K562 (cell line): Measurements from ENCODE around the gene ANKH.
"Not testable (repeated sequence)": the region's sequence is repeated elsewhere in the genome, so short reads cannot be mapped to it uniquely, and the experiment has no call there.

Experiments
- CCAR2 ChIP-seq: fragments of 200-400 bp; formaldehyde crosslinking; IDR thresholded peaks from 2 replicates; pipeline ENCODE4 v1.6.1; 2017; ENCODE audit warnings: mild to moderate bottlenecking, low read depth, low read length
- CTCF ChIP-seq, 3 experiments: IDR thresholded peaks in 2 of 3; conservative IDR thresholded peaks in 1 of 3; 2 replicates each; pipeline ENCODE4 v1.5.1; 2011 to 2012; ENCODE audit warnings: low read length in 3 of 3, mild to moderate bottlenecking in 3 of 3, control low read depth in 2 of 3, improper control_type of control experiment in 1 of 3, inconsistent platforms in 1 of 3, low read depth in 1 of 3, mixed read lengths in 1 of 3, moderate library complexity in 1 of 3; ENCODE audit not compliant: insufficient read depth in 2 of 3
- EZH2 ChIP-seq: IDR thresholded peaks from 2 replicates; pipeline ENCODE4 v1.6.1; 2012; ENCODE audit warnings: low read depth, mild to moderate bottlenecking, inconsistent platforms, low read length, borderline replicate concordance
- FOXM1 ChIP-seq, 2 experiments: fragments of 450-650 bp in 1 of 2; sonication (generic) in 1 of 2; formaldehyde crosslinking in 1 of 2; IDR thresholded peaks; 2 replicates each; pipeline versions ENCODE4 v1.6.1 to v1.9.0; 2017 to 2022; ENCODE audit warnings: low read depth in 2 of 2, mild to moderate bottlenecking in 2 of 2, missing genetic modification reagents in 1 of 2, moderate library complexity in 1 of 2
- IRF2 ChIP-seq: sonication (generic); formaldehyde crosslinking; IDR thresholded peaks from 2 replicates; pipeline ENCODE4 v1.8.1; 2022; ENCODE audit warnings: mild to moderate bottlenecking, missing genetic modification reagents
- LEF1 ChIP-seq: fragments of 450-650 bp; IDR thresholded peaks from 2 replicates; pipeline ENCODE4 v1.6.1; 2016; ENCODE audit warnings: mild to moderate bottlenecking
- MAX ChIP-seq: sonication (generic); formaldehyde crosslinking; IDR thresholded peaks from 2 replicates; pipeline ENCODE4 v1.9.0; 2022; ENCODE audit warnings: mild to moderate bottlenecking, missing genetic modification reagents
- MXI1 ChIP-seq: IDR thresholded peaks from 2 replicates; pipeline ENCODE4 v1.6.1; 2011; ENCODE audit warnings: low read depth, mild to moderate bottlenecking, improper control_type of control experiment, low read length
- RAD21 ChIP-seq, 2 experiments: fragments of 250-450 bp in 1 of 2; fragments of 450-650 bp in 1 of 2; sonication (Bioruptor Pico) in 1 of 2; formaldehyde crosslinking in 1 of 2; IDR thresholded peaks in 1 of 2; conservative IDR thresholded peaks in 1 of 2; 2 replicates each; pipeline versions ENCODE4 v1.4.0 to v1.8.0; 2020 to 2022; ENCODE audit warnings: mild to moderate bottlenecking in 2 of 2, moderate library complexity in 1 of 2
- SMC3 ChIP-seq: conservative IDR thresholded peaks from 2 replicates; pipeline ENCODE4 v1.6.1; 2011; ENCODE audit warnings: low read depth, low read length, improper control_type of control experiment; ENCODE audit not compliant: insufficient read depth
- ZBTB7A ChIP-seq: IDR thresholded peaks from 2 replicates; pipeline ENCODE4 v1.6.1; 2011; ENCODE audit warnings: low read depth, mild to moderate bottlenecking, low read length, moderate library complexity, borderline replicate concordance; ENCODE audit not compliant: control insufficient read depth
- ZNF431 ChIP-seq: sonication (generic); formaldehyde crosslinking; IDR thresholded peaks from 2 replicates; pipeline ENCODE4 v1.8.0; 2022; ENCODE audit warnings: mild to moderate bottlenecking, missing genetic modification reagents
- TF ChIP-seq, protein P1 (sequence below), 2 experiments: fragments of 450-650 bp; formaldehyde crosslinking in 1 of 2; IDR thresholded peaks; 2 replicates each; pipeline versions ENCODE4 v1.4.0 to v1.6.1; 2014 to 2020; ENCODE audit warnings: mild to moderate bottlenecking in 2 of 2, borderline replicate concordance in 1 of 2, low read depth in 1 of 2

DNA sequence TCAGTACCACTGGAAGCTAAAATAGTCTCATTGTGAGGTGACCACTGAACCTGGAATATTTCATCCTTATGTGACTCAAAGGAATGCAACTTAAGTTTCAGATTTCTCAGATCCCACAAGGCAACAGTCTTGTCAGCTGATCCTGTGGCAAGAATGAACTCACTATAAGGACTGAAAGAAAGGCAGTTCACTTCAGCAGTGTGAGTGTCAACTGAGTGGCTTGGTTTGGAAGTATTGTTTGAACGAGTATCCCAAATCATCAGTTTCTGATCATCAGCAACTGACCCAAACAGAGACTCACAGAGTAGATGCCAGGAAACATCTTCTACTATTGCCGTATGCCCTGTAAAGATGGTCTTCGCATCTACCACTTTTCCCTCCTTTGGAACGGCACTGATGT, 74.2 kb downstream of the ANKH start:
- not testable (repeated sequence) for TF ChIP-seq MAX; ZNF431 (CRISPR knock-in tag); LEF1; CTCF (IDR thresholded peaks at IDR 0.05 in 2 of 3, conservative IDR thresholded peaks at IDR 0.05 in 1 of 3; ENCODE audit: insufficient read depth in 2 of 3, low read depth in 1 of 3, low read length in 3 of 3); MXI1; ZBTB7A; RAD21 (CRISPR knock-in tag; conservative IDR thresholded peaks at IDR 0.05 in 1 of 2, IDR thresholded peaks at IDR 0.05 in 1 of 2); CCAR2; IRF2 (CRISPR knock-in tag); SMC3; FOXM1 (IDR thresholded peaks at IDR 0.05; ENCODE audit: low read depth); FOXM1 (CRISPR knock-in tag; IDR thresholded peaks at IDR 0.05; ENCODE audit: low read depth); EZH2
- TF ChIP-seq, protein P1, sequence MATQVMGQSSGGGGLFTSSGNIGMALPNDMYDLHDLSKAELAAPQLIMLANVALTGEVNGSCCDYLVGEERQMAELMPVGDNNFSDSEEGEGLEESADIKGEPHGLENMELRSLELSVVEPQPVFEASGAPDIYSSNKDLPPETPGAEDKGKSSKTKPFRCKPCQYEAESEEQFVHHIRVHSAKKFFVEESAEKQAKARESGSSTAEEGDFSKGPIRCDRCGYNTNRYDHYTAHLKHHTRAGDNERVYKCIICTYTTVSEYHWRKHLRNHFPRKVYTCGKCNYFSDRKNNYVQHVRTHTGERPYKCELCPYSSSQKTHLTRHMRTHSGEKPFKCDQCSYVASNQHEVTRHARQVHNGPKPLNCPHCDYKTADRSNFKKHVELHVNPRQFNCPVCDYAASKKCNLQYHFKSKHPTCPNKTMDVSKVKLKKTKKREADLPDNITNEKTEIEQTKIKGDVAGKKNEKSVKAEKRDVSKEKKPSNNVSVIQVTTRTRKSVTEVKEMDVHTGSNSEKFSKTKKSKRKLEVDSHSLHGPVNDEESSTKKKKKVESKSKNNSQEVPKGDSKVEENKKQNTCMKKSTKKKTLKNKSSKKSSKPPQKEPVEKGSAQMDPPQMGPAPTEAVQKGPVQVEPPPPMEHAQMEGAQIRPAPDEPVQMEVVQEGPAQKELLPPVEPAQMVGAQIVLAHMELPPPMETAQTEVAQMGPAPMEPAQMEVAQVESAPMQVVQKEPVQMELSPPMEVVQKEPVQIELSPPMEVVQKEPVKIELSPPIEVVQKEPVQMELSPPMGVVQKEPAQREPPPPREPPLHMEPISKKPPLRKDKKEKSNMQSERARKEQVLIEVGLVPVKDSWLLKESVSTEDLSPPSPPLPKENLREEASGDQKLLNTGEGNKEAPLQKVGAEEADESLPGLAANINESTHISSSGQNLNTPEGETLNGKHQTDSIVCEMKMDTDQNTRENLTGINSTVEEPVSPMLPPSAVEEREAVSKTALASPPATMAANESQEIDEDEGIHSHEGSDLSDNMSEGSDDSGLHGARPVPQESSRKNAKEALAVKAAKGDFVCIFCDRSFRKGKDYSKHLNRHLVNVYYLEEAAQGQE (IDR thresholded peaks at IDR 0.05; ENCODE audit: borderline replicate concordance): not testable (repeated sequence)
- TF ChIP-seq, protein P1 (CRISPR knock-in tag; IDR thresholded peaks at IDR 0.05; ENCODE audit: low read depth): not testable (repeated sequence)
